ENCODE data around the gene GRIN3A.
"Not testable (repeated sequence)": the region's sequence is repeated elsewhere in the genome, so short reads cannot be mapped to it uniquely, and the experiment has no call there.

Gene GRIN3A

GRCh38 chr9:101731429-101731828 lies 7.0 kb downstream of the GRIN3A start:
- no peaks in the 10 kb centered on the region for H3K36me3 ChIP-seq
- H3K27me3 ChIP-seq = peaks cover 11% of the 10 kb centered on the region
- TF ChIP-seq, protein P1, sequence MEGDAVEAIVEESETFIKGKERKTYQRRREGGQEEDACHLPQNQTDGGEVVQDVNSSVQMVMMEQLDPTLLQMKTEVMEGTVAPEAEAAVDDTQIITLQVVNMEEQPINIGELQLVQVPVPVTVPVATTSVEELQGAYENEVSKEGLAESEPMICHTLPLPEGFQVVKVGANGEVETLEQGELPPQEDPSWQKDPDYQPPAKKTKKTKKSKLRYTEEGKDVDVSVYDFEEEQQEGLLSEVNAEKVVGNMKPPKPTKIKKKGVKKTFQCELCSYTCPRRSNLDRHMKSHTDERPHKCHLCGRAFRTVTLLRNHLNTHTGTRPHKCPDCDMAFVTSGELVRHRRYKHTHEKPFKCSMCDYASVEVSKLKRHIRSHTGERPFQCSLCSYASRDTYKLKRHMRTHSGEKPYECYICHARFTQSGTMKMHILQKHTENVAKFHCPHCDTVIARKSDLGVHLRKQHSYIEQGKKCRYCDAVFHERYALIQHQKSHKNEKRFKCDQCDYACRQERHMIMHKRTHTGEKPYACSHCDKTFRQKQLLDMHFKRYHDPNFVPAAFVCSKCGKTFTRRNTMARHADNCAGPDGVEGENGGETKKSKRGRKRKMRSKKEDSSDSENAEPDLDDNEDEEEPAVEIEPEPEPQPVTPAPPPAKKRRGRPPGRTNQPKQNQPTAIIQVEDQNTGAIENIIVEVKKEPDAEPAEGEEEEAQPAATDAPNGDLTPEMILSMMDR (IDR thresholded peaks at IDR 0.05; ENCODE audit: low read depth, low read length) = no peak
- DNase-seq = no peak
- H3K4me1 ChIP-seq = no peaks in the 10 kb centered on the region
- no peaks in the 10 kb centered on the region for H3K9me3 ChIP-seq
- H3K4me3 ChIP-seq (ENCODE audit: low read depth, low read length) = no peak overlapping the region

DNA sequence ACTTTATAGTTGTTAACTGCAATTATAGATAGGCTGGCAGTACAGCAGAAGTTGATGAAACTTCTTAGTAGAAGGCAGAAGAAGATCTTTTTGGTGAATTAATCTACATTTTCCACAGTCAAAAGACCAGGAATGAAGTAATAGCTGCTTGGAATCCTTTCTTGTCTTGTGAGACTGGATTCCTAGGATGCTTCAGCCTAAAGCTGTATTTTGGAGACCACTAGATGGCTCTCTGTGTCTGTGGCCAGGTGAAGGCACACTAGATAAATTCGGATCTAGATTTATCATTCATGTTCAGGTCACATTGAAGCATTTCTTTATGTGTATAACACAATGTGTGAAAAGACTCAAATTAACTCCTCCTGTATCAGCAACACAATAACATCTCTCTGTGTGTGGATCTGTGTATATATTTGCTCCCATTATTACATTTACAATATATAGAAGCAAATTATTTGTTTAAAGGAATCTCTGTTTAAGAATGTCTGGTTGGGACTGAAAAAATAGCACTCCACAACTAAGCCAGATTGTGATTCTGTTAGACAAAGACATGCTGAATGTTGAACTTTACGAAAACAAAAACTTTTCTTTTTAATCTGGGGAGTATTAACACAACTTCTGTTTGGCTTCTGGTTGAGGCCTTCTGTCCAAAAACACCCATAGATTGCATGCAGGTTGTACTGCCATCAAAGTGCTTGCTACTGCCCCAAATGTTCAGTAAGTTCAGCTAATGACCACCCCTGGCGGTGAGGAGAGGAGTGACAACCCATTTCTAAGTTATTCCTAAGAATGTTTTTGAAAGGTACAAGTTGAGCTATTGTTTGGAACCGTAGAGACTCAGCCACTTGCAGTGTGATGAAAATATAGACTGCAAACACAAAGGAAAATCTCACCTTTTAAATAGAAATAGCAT lies 10.6 kb downstream of the GRIN3A start:
- H3K4me3 ChIP-seq (ENCODE audit: low read depth, low read length) = no peak overlapping the region
- H3K36me3 ChIP-seq = no peaks in the 10 kb centered on the region
- H3K9me3 ChIP-seq = no peaks in the 10 kb centered on the region
- TF ChIP-seq, protein P1 (IDR thresholded peaks at IDR 0.05; ENCODE audit: low read depth, low read length) = peak; percentile 71
- no peak for DNase-seq
- no peaks in the 10 kb centered on the region for H3K4me1 ChIP-seq
- H3K27me3 ChIP-seq = no peaks in the 10 kb centered on the region

- H3K4me3 ChIP-seq (ENCODE audit: low read depth, low read length); H3K9me3 ChIP-seq; H3K27me3 ChIP-seq; DNase-seq; H3K4me1 ChIP-seq; H3K36me3 ChIP-seq: not testable (repeated sequence)
Observed at GRCh38 chr9:101724271-101724670, 14.2 kb downstream of the GRIN3A start.

DNA sequence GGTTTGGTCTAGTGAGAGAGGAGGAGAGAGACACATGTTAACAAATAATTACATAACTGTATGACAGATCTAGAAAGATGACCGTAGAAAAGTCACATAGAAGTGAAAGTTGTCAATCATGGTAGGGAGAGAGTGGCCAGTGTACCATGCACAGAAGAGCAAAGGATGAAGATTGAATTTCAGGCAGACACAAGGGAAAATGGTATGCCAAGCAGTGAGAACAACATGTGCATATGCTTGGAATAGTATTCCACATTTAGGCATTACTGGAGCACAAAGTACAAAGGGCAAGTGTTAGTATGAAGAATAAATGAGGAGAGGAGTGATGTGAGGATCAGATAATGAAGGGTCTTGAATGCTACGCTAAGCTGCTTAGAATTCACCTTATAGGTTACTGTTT lies 20.3 kb downstream of the GRIN3A start:
- Histone ChIP-seq H3K27me3 (peaks cover 4% of the 10 kb centered on the region; the same call in 1 of the 2 replicates), H3K36me3 (no peaks in the 10 kb centered on the region), H3K4me3 (ENCODE audit: low read depth, low read length) (no peak overlapping the region), H3K9me3 (no peaks in the 10 kb centered on the region), H3K4me1 (no peaks in the 10 kb centered on the region)
- DNase-seq = no peak
- TF ChIP-seq, protein P1 (IDR thresholded peaks at IDR 0.05; ENCODE audit: low read depth, low read length) = no peak

DNA sequence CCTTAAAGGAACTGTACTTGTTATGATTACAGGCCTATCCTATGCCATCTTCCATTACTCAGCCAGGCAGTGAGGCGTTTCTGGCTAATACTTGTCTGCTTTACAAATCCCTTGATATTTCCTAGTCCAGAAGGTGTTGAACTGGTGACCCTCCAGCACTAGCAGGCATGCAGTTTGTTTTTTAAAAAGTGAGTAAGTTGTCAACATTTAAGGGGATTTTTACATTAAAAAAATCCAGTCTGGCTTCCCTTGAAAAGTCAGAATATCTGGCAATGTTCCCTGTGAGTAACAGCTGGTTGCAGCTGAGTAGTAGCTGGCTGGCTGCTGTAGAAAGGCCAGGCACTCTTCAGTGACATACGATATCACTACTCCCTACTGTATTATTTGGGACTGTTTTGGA lies 21.8 kb downstream of the GRIN3A start:
- TF ChIP-seq, protein P1 (IDR thresholded peaks at IDR 0.05; ENCODE audit: low read depth, low read length) = no peak
- DNase-seq = no peak
- H3K4me1 ChIP-seq = no peaks in the 10 kb centered on the region
- H3K27me3 ChIP-seq = peaks cover 4% of the 10 kb centered on the region; the same call in 1 of the 2 replicates
- no peaks in the 10 kb centered on the region for H3K36me3 ChIP-seq
- H3K9me3 ChIP-seq = no peaks in the 10 kb centered on the region
- H3K4me3 ChIP-seq (ENCODE audit: low read depth, low read length) = no peak overlapping the region

- no peaks in the 10 kb centered on the region for H3K9me3 ChIP-seq
- H3K27me3 ChIP-seq = no peaks in the 10 kb centered on the region
- TF ChIP-seq, protein P1 (IDR thresholded peaks at IDR 0.05; ENCODE audit: low read depth, low read length) = peak; percentile 92
- H3K36me3 ChIP-seq = no peaks in the 10 kb centered on the region
- H3K4me3 ChIP-seq (ENCODE audit: low read depth, low read length) = no peak overlapping the region
- DNase-seq = peak; percentile 46
- H3K4me1 ChIP-seq = no peaks in the 10 kb centered on the region
Observed at GRCh38 chr9:101711330-101711941, 27.0 kb downstream of the GRIN3A start.

Data from BE2C (cell line).